ENCODE results near the gene TMEM123.

TMEM123 gene

GRCh38 chr11:102471474-102471873 is 18.9 kb upstream of the TMEM123 start:
- DNase-seq: no peak

- no peak for DNase-seq
These were observed 17.7 kb upstream of the TMEM123 start for GRCh38 chr11:102470251-102470650.

- DNase-seq: no peak
These were observed 16.7 kb upstream of the TMEM123 start for GRCh38 chr11:102469196-102469821.

GRCh38 chr11:102468616-102469195 is 16.1 kb upstream of the TMEM123 start:
- DNase-seq: no peak

- no peak for DNase-seq
These were observed 15.5 kb upstream of the TMEM123 start for GRCh38 chr11:102467853-102468580.

- no peak for DNase-seq
These were observed 14.6 kb upstream of the TMEM123 start for GRCh38 chr11:102467080-102467708.

- no peak for DNase-seq
These were observed 13.1 kb upstream of the TMEM123 start for GRCh38 chr11:102465696-102466095.

GRCh38 chr11:102464859-102465500 is 12.4 kb upstream of the TMEM123 start:
- no peak for DNase-seq

- DNase-seq: no peak
These were observed 11.5 kb upstream of the TMEM123 start for GRCh38 chr11:102464037-102464436.

- DNase-seq: no peak
These were observed 10.0 kb upstream of the TMEM123 start for GRCh38 chr11:102462610-102463009.

GRCh38 chr11:102459393-102459792 is 6.8 kb upstream of the TMEM123 start:
- no peak for DNase-seq

GRCh38 chr11:102458548-102458947 is 6.0 kb upstream of the TMEM123 start:
- DNase-seq: no peak

- no peak for DNase-seq
These were observed 5.3 kb upstream of the TMEM123 start for GRCh38 chr11:102457865-102458264.

GRCh38 chr11:102457056-102457677 is 4.6 kb upstream of the TMEM123 start:
- DNase-seq: no peak

GRCh38 chr11:102456381-102456780 is 3.8 kb upstream of the TMEM123 start:
- no peak for DNase-seq

- DNase-seq: no peak
These were observed 1.4 kb upstream of the TMEM123 start for GRCh38 chr11:102453921-102454320.

- DNase-seq: no peak
These were observed 734 bp upstream of the TMEM123 start for GRCh38 chr11:102453302-102453695.

- DNase-seq: no peak
These were observed 694 bp downstream of the TMEM123 start for GRCh38 chr11:102451681-102452460.

- DNase-seq: no peak
These were observed 1.4 kb downstream of the TMEM123 start for GRCh38 chr11:102451041-102451680.

- DNase-seq: no peak
These were observed 2.7 kb downstream of the TMEM123 start for GRCh38 chr11:102449651-102450570.
